Measurements from ENCODE around the gene MYOF.
A peak's percentile ranks its signal among the peaks of the same experiment; 100 is the strongest.

The MYOF gene

DNA sequence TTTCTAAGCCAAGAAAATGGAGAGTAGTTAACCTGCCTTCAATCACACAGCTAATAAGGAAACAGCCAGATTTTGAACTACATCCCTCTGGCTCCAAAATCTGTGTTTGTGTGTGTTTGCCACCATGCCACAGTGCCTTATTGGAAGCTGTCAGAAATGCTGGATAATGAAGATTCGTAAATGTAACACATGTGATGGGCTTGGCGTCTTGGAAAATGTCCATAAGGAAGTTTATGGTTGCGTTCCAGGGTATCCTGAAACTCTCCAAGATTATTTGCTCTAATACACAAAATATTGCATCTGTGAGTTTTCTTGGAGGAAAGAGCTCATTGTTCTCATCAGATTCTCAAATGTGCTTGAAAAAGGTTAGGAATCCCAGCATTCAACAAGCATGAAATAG, 22.7 kb downstream of the MYOF start:
- ATAC-seq: no peak
- TF ChIP-seq, protein P1, sequence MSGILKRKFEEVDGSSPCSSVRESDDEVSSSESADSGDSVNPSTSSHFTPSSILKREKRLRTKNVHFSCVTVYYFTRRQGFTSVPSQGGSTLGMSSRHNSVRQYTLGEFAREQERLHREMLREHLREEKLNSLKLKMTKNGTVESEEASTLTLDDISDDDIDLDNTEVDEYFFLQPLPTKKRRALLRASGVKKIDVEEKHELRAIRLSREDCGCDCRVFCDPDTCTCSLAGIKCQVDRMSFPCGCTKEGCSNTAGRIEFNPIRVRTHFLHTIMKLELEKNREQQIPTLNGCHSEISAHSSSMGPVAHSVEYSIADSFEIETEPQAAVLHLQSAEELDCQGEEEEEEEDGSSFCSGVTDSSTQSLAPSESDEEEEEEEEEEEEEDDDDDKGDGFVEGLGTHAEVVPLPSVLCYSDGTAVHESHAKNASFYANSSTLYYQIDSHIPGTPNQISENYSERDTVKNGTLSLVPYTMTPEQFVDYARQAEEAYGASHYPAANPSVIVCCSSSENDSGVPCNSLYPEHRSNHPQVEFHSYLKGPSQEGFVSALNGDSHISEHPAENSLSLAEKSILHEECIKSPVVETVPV (CRISPR knock-in tag; IDR thresholded peaks at IDR 0.05): no peak
- no peak for TF ChIP-seq ISL1 (CRISPR knock-in tag; IDR thresholded peaks at IDR 0.05)
- TF ChIP-seq ARNTL (CRISPR knock-in tag; IDR thresholded peaks at IDR 0.05; ENCODE audit: borderline replicate concordance, low read depth): no peak
- TF ChIP-seq, protein P2, sequence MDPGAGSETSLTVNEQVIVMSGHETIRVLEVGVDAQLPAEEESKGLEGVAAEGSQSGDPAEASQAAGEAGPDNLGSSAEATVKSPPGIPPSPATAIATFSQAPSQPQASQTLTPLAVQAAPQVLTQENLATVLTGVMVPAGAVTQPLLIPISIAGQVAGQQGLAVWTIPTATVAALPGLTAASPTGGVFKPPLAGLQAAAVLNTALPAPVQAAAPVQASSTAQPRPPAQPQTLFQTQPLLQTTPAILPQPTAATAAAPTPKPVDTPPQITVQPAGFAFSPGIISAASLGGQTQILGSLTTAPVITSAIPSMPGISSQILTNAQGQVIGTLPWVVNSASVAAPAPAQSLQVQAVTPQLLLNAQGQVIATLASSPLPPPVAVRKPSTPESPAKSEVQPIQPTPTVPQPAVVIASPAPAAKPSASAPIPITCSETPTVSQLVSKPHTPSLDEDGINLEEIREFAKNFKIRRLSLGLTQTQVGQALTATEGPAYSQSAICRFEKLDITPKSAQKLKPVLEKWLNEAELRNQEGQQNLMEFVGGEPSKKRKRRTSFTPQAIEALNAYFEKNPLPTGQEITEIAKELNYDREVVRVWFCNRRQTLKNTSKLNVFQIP (CRISPR knock-in tag; IDR thresholded peaks at IDR 0.05; ENCODE audit: borderline replicate concordance, low read depth): no peak
- TF ChIP-seq ZNF70 (CRISPR knock-in tag; IDR thresholded peaks at IDR 0.05): no peak
- no peak for TF ChIP-seq CSDC2 (CRISPR knock-in tag; IDR thresholded peaks at IDR 0.05)

DNA sequence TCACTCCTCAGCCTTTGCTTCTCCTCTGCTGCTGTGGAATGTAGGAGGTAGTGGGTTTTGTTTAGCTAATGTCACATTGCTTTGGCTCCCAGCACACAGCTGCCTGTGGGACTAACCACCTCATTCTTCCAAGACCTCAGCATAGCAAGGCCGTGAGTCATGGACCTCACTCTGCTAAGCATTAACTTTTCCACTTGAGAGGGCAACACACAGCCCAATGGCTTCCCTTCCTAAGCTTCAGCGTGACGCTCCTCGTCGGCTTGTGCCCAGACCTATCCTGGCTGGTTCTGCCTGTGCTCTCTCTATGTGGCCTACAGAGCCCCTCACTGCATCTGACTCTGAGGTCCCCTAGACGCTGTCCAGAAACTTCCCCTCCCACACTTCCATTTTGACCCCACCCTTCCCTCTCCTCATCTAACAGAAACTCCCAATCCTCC, 23.3 kb downstream of the MYOF start:
- peak; percentile 90; the same call in 1 of the 2 replicates for TF ChIP-seq CSDC2 (CRISPR knock-in tag; IDR thresholded peaks at IDR 0.05)
- no peak for TF ChIP-seq ARNTL (CRISPR knock-in tag; IDR thresholded peaks at IDR 0.05; ENCODE audit: borderline replicate concordance, low read depth)
- no peak for TF ChIP-seq BACH2 (CRISPR knock-in tag; IDR thresholded peaks at IDR 0.05; ENCODE audit: borderline replicate concordance)
- 0 out of 2 replicates have a peak, but pooled peaks have one; percentile 32 for TF ChIP-seq ZFP3 (CRISPR knock-in tag; IDR thresholded peaks at IDR 0.05)
- TF ChIP-seq ISL1 (CRISPR knock-in tag; IDR thresholded peaks at IDR 0.05): 0 out of 2 replicates have a peak, but pooled peaks have one; percentile 17
- no peak for TF ChIP-seq ESRRG (CRISPR knock-in tag; IDR thresholded peaks at IDR 0.05)
- peak; percentile 44 for TF ChIP-seq TOX (CRISPR knock-in tag; IDR thresholded peaks at IDR 0.05; ENCODE audit: borderline replicate concordance)
- TF ChIP-seq ZNF70 (CRISPR knock-in tag; IDR thresholded peaks at IDR 0.05): no peak
- TF ChIP-seq SNAI2 (CRISPR knock-in tag; IDR thresholded peaks at IDR 0.05): no peak
- ATAC-seq: peak; percentile 97

DNA sequence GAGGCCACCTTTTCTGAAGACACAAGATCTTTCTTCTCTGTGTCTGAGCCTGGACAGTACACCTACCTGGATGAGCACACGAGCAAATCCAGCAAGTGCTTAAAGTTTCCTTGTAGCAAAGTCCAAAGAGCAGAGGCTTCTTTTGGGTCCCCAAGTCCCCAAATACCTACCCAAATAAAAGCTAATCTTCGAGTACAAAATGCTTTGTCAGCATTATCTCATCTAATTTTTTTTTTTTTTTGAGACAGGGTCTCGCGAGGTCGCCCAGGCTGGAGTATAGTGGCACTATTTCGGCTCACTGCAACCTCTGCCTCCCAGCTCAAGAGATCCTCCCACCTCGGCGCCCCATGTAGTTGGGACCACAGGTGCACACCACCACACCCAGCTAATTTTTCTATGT, 24.6 kb downstream of the MYOF start:
- ATAC-seq: no peak
- no peak for TF ChIP-seq ISL1 (CRISPR knock-in tag; IDR thresholded peaks at IDR 0.05)
- TF ChIP-seq ZNF565 (CRISPR knock-in tag; conservative IDR thresholded peaks at IDR 0.05; ENCODE audit: low read depth): no peak
- TF ChIP-seq, protein P3, sequence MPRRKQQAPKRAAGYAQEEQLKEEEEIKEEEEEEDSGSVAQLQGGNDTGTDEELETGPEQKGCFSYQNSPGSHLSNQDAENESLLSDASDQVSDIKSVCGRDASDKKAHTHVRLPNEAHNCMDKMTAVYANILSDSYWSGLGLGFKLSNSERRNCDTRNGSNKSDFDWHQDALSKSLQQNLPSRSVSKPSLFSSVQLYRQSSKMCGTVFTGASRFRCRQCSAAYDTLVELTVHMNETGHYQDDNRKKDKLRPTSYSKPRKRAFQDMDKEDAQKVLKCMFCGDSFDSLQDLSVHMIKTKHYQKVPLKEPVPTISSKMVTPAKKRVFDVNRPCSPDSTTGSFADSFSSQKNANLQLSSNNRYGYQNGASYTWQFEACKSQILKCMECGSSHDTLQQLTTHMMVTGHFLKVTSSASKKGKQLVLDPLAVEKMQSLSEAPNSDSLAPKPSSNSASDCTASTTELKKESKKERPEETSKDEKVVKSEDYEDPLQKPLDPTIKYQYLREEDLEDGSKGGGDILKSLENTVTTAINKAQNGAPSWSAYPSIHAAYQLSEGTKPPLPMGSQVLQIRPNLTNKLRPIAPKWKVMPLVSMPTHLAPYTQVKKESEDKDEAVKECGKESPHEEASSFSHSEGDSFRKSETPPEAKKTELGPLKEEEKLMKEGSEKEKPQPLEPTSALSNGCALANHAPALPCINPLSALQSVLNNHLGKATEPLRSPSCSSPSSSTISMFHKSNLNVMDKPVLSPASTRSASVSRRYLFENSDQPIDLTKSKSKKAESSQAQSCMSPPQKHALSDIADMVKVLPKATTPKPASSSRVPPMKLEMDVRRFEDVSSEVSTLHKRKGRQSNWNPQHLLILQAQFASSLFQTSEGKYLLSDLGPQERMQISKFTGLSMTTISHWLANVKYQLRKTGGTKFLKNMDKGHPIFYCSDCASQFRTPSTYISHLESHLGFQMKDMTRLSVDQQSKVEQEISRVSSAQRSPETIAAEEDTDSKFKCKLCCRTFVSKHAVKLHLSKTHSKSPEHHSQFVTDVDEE (CRISPR knock-in tag; IDR thresholded peaks at IDR 0.05): no peak
- no peak for TF ChIP-seq ZFP3 (CRISPR knock-in tag; IDR thresholded peaks at IDR 0.05)
- TF ChIP-seq ESRRG (CRISPR knock-in tag; IDR thresholded peaks at IDR 0.05): no peak
- TF ChIP-seq ARNTL (CRISPR knock-in tag; IDR thresholded peaks at IDR 0.05; ENCODE audit: borderline replicate concordance, low read depth): no peak
- no peak for TF ChIP-seq GLIS3 (CRISPR knock-in tag; IDR thresholded peaks at IDR 0.05)
- TF ChIP-seq SNAI2 (CRISPR knock-in tag; IDR thresholded peaks at IDR 0.05): no peak
- no peak for TF ChIP-seq ZNF8 (CRISPR knock-in tag; IDR thresholded peaks at IDR 0.05)
- no peak for TF ChIP-seq PPARA (CRISPR knock-in tag; IDR thresholded peaks at IDR 0.05; ENCODE audit: borderline replicate concordance)
- TF ChIP-seq, protein P1 (CRISPR knock-in tag; IDR thresholded peaks at IDR 0.05): no peak
- no peak for TF ChIP-seq CSDC2 (CRISPR knock-in tag; IDR thresholded peaks at IDR 0.05)
- no peak for TF ChIP-seq TCF4 (CRISPR knock-in tag; IDR thresholded peaks at IDR 0.05; ENCODE audit: borderline replicate concordance)
- TF ChIP-seq, protein P4, sequence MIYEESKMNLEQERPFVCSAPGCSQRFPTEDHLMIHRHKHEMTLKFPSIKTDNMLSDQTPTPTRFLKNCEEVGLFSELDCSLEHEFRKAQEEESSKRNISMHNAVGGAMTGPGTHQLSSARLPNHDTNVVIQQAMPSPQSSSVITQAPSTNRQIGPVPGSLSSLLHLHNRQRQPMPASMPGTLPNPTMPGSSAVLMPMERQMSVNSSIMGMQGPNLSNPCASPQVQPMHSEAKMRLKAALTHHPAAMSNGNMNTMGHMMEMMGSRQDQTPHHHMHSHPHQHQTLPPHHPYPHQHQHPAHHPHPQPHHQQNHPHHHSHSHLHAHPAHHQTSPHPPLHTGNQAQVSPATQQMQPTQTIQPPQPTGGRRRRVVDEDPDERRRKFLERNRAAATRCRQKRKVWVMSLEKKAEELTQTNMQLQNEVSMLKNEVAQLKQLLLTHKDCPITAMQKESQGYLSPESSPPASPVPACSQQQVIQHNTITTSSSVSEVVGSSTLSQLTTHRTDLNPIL (CRISPR knock-in tag; IDR thresholded peaks at IDR 0.05; ENCODE audit: low read depth): no peak

DNA sequence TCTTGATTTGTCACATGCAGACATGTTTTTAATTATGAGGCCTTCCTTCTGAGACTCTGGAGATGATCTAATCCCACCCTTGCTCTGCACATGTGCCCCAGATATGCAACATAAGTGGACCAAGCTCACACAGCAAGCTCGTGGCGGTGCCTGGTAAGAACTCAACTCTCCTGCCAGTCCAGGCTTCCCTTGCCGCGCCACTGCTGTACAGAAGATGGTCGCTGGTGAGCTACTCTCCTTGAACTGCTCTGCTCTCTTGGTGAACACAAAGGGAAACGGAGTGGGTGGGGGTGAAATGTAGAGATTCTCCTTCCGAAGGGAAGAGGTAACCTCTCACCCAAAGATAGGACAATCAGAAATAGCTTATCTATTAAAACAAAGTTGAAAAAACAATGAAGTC, 25.7 kb downstream of the MYOF start:
- ATAC-seq: no peak
- no peak for TF ChIP-seq ZNF565 (CRISPR knock-in tag; conservative IDR thresholded peaks at IDR 0.05; ENCODE audit: low read depth)

All from SK-N-SH treated with all-trans-retinoic acid at 6 μM for 48 hours (cell line).